Neural progenitor cell (in vitro differentiated cells): ENCODE measurements around the gene PSKH1.

Source experiments
- CTCF ChIP-seq: fragments of 200-600 bp; sonication (generic); IDR thresholded peaks from 2 replicates; pipeline ENCODE4 v1.5.1; 2017; ENCODE audit warnings: antibody characterized with exemption, mild to moderate bottlenecking
- EZH2 ChIP-seq: fragments of 200-600 bp; sonication (generic); IDR thresholded peaks from 2 replicates; pipeline ENCODE4 v1.6.1; 2017; ENCODE audit warnings: antibody characterized with exemption, mild to moderate bottlenecking, moderate library complexity

GRCh38 chr16:67963662-67964321, 70.7 kb downstream of the PSKH1 start:
- TF ChIP-seq CTCF (no peak), EZH2 (no peak)
